AG04450 (cell line): ENCODE measurements around the gene MAPK7. TPM values are rescaled to one million over a fixed set of nuclear protein-coding genes. Genes with fewer than 3 reads are reported as not detected.

Experiments
- CTCF ChIA-PET: fragments of 300-600, 350-600 bp; formaldehyde crosslinking; extraction: SDS; loops from one replicate; lab custom pipeline; 2022; ENCODE audit warnings: antibody characterized with exemption, inconsistent platforms; lab: Charles Lee
- POLR2A ChIA-PET: fragments of 350-600 bp; formaldehyde crosslinking; extraction: SDS; loops from one replicate; lab custom pipeline; 2021; ENCODE audit warnings: antibody characterized with exemption, inconsistent platforms; lab: Yijun Ruan, JAX
- DNase-seq: peaks from one replicate; pipeline ENCODE4 v3.0.0-alpha.2; 2011; ENCODE audit warnings: low read depth, low spot score
- H3K27ac ChIP-seq: one replicate; pipeline ENCODE4 v1.5.1; 2012; ENCODE audit warnings: low read depth, low read length, control low read depth
- H3K27me3 ChIP-seq: one replicate; pipeline ENCODE4 v1.6.0; 2012; ENCODE audit warnings: low read length; ENCODE audit not compliant: control insufficient read depth, insufficient read depth
- H3K4me3 ChIP-seq: 2 replicates; pipeline ENCODE4 v1.5.1; 2011; ENCODE audit warnings: mild to moderate bottlenecking, low read depth, low read length, control low read depth
- H3K9me3 ChIP-seq: 2 replicates; pipeline ENCODE4 v1.5.1; 2012; ENCODE audit warnings: low read length; ENCODE audit not compliant: control insufficient read depth, insufficient read depth
- polyA plus RNA-seq: library from polyadenylated mRNA; depleted of rRNA; stranded (reverse); fragments of >200 nt; gene quantifications from 2 replicates; pipeline ENCODE4 v1.2.3, GENCODE V29; 2011
- TF ChIP-seq, protein P1 (sequence below): IDR thresholded peaks from 2 replicates; pipeline ENCODE4 v1.5.1; 2011; ENCODE audit warnings: low read depth, low read length, control low read depth, inconsistent platforms

MAPK7 gene
- polyA plus RNA-seq, 1 experiment = 6.2 TPM

GRCh38 chr17:19372011-19372370, 6.3 kb upstream of the MAPK7 start:
- no peaks in the 10 kb centered on the region for H3K27me3 ChIP-seq
- no peak overlapping the region for H3K27ac ChIP-seq
- POLR2A ChIA-PET = no interaction called here
- no peak overlapping the region for H3K4me3 ChIP-seq
- DNase-seq = no peak
- CTCF ChIA-PET = interaction anchor here (1.1 kb wide), 1 partner anchor 9 kb away, joined by 3 read pairs; the partner anchor contains the start of gene B9D1
- H3K9me3 ChIP-seq = no peaks in the 10 kb centered on the region
- TF ChIP-seq, protein P1, sequence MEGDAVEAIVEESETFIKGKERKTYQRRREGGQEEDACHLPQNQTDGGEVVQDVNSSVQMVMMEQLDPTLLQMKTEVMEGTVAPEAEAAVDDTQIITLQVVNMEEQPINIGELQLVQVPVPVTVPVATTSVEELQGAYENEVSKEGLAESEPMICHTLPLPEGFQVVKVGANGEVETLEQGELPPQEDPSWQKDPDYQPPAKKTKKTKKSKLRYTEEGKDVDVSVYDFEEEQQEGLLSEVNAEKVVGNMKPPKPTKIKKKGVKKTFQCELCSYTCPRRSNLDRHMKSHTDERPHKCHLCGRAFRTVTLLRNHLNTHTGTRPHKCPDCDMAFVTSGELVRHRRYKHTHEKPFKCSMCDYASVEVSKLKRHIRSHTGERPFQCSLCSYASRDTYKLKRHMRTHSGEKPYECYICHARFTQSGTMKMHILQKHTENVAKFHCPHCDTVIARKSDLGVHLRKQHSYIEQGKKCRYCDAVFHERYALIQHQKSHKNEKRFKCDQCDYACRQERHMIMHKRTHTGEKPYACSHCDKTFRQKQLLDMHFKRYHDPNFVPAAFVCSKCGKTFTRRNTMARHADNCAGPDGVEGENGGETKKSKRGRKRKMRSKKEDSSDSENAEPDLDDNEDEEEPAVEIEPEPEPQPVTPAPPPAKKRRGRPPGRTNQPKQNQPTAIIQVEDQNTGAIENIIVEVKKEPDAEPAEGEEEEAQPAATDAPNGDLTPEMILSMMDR = no peak

GRCh38 chr17:19372439-19372838, 5.9 kb upstream of the MAPK7 start:
- DNase-seq = no peak
- ChIA-PET CTCF (interaction anchor here (1.1 kb wide), 1 partner anchor 10 kb away, joined by 3 read pairs; the partner anchor contains the start of gene B9D1), POLR2A (no interaction called here)
- no peaks in the 10 kb centered on the region; the same call in 1 of the 2 replicates for H3K9me3 ChIP-seq
- H3K27ac ChIP-seq = no peak overlapping the region
- H3K4me3 ChIP-seq = no peak overlapping the region
- H3K27me3 ChIP-seq = no peaks in the 10 kb centered on the region
- TF ChIP-seq, protein P1 = no peak

GRCh38 chr17:19372866-19373504, 5.3 kb upstream of the MAPK7 start:
- Histone ChIP-seq H3K27ac (peak overlapping the region; percentile 11), H3K9me3 (no peaks in the 10 kb centered on the region; the same call in 1 of the 2 replicates), H3K27me3 (no peaks in the 10 kb centered on the region), H3K4me3 (no peak overlapping the region)
- TF ChIP-seq, protein P1 = no peak
- no peak for DNase-seq
- ChIA-PET POLR2A (no interaction called here), CTCF (interaction anchor here (1.1 to 2.0 kb wide), 2 partner anchors 10 kb away, joined by 3 to 10 read pairs; partner anchors contain the start of gene B9D1)

GRCh38 chr17:19374136-19374535, 4.2 kb upstream of the MAPK7 start:
- DNase-seq = no peak
- no peaks in the 10 kb centered on the region for H3K27me3 ChIP-seq
- no peak overlapping the region for H3K4me3 ChIP-seq
- H3K27ac ChIP-seq = no peak overlapping the region
- CTCF ChIA-PET = interaction anchor here (0.8 to 2.0 kb wide), 3 partner anchors 11 to 388 kb away, joined by 3 to 10 read pairs (median 5); partner anchors contain the start of gene B9D1
- POLR2A ChIA-PET = no interaction called here
- no peaks in the 10 kb centered on the region; the same call in 1 of the 2 replicates for H3K9me3 ChIP-seq
- TF ChIP-seq, protein P1 = no peak

- TF ChIP-seq, protein P1 = no peak
- ChIA-PET CTCF (interaction anchor here (3.5 kb wide), 1 partner anchor 13 kb away, joined by 24 read pairs; the partner anchor contains the start of gene B9D1), POLR2A (no interaction called here)
- DNase-seq = no peak
- no peaks in the 10 kb centered on the region; the same call in 1 of the 2 replicates for H3K9me3 ChIP-seq
- no peaks in the 10 kb centered on the region for H3K27me3 ChIP-seq
- H3K4me3 ChIP-seq = no peak overlapping the region
- H3K27ac ChIP-seq = no peak overlapping the region
Observed at GRCh38 chr17:19375732-19376131, 2.6 kb upstream of the MAPK7 start.
